GM19328 (cell line): ENCODE results near the gene MBTPS1.

Experiments used
- ATAC-seq: cut with Tn5 transposase; IDR thresholded peaks from one replicate; pipeline ENCODE4 v1.9.1; 2021; ENCODE audit warnings: mild to moderate bottlenecking, moderate library complexity; ENCODE audit not compliant: unreplicated experiment

The MBTPS1 gene

GRCh38 chr16:84080813-84081212, 35.9 kb downstream of the MBTPS1 start:
- ATAC-seq, result no peak

- no peak for ATAC-seq
Observed at GRCh38 chr16:84080378-84080777, 36.4 kb downstream of the MBTPS1 start.

GRCh38 chr16:84079664-84080063, 37.1 kb downstream of the MBTPS1 start:
- no peak for ATAC-seq

GRCh38 chr16:84075376-84075775, 41.4 kb downstream of the MBTPS1 start:
- ATAC-seq, result no peak

GRCh38 chr16:84074721-84075120, 42.0 kb downstream of the MBTPS1 start:
- ATAC-seq, result no peak

DNA sequence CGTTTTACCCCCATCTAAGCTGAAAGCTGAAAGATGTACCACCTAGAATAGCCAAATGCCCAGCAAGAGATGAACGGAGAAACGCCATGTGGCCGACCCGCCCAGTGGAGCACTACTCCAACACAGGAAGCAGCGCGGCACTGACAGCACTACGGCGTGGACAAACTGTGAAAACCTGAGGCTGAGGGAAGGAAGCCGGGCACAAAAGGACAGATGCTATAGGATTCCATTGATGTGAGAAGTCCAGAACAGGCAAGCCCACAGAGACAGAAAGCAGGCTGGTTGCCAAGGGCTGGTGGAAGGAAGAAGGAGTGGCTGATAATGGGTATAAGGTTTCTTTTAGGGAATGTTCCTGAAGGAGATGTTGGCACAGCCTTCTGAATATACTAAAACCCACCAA, 44.7 kb downstream of the MBTPS1 start:
- ATAC-seq, result no peak

DNA sequence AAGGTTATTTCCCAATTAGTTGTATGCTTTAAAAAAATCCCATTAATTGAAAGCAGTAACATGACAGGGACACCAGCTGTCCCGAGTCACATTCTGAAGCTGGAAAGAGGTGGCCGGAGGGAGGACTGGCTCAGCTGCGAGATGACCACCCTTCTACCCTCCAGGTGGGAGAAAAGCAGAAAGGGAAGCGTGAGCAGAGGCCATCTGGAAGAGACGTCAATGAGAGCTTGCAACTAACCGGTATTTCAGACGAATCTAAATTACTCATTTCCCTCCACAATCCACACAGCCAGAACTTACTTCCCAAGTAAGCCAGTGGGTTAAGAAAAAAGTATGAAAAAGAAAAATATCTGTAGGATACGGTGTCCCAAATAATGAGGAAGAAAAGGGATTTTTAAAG, 45.6 kb downstream of the MBTPS1 start:
- ATAC-seq, result no peak

DNA sequence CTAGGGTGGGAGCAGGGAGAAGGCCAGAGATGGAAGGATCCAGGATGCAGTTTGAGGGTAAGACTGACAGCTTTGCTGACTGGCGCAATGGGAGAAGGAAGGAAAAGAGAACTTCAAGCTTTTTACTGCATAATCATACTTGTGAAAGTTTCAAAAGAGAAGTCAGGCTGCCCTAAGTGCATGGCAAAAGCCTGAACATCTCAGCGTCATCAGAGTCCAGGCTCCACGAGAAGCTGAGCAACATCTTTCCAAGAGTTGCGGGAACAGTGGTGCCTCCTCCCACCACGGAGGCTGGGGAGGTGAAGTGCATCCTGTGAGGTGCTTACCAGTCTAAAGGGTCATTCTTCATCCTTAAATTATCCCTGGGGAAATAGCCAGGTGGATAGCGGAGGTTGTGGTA, 47.2 kb downstream of the MBTPS1 start:
- ATAC-seq, result no peak

- no peak for ATAC-seq
Observed at GRCh38 chr16:84068783-84069462, 47.8 kb downstream of the MBTPS1 start.

GRCh38 chr16:84068041-84068440, 48.7 kb downstream of the MBTPS1 start:
- no peak for ATAC-seq

DNA sequence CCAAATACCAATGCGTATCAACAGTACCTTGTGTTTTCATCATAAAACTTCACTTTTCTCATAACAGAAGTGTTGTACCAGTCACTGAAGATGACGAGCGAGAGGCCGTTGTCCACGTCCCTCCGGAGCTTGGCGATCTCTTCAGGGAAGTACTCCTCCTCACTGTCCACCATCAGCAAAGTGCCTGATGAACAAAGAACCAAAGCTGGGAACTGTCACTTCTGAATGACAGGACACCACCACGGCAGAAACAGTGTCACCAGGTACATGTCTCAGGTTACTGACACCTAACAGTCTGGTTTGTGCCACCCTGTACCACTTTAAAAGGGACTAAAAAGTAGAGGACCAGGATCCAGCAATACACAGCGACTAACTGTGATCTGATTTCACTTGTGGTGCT, 49.1 kb downstream of the MBTPS1 start:
- ATAC-seq, result no peak

DNA sequence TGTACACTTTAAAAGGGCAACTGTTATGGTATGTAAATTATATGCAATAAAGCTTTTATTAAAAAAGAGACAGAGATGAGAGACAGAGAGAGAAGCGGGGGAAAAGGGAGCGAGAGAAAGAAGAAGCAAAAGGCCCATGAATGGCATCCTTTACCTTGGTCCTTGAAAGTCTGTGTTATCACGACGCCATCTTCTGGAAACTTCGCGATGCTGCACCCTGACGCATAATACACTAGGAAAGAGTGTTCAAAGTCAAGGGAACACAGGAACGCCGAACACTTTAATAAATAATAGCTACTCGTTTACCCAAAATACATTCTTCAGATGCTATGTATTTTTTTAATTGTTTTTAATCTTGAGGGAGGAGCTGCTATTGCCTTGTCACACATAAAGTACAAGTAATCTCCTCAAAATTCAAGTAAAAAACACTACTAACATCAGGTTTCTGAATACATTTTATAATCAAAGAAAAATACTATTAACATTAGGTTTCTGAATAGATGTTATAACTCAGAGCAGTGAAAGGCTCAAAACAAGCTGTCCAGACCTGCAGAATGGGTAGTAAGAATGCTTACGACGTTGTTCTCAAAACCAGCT, 51.1 kb downstream of the MBTPS1 start:
- ATAC-seq, result no peak

DNA sequence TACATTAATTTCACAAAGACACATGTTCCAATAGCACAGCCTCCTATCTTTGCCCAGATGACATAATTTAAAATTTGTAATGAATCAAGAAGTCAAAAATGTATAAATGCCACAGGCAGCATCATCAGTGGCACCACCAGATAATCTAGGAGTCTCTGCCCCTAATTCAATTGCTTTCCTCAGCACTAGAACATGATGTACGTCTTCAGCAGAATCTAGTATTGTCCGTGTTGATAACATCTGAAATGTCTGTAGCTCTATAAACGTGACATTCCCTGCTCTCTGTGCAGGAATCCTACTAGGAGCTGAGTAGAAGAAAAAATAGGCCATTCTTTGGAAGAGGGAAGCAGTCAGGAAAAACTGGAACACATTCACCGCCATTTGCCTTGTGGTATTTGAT, 52.8 kb downstream of the MBTPS1 start:
- ATAC-seq, result no peak

DNA sequence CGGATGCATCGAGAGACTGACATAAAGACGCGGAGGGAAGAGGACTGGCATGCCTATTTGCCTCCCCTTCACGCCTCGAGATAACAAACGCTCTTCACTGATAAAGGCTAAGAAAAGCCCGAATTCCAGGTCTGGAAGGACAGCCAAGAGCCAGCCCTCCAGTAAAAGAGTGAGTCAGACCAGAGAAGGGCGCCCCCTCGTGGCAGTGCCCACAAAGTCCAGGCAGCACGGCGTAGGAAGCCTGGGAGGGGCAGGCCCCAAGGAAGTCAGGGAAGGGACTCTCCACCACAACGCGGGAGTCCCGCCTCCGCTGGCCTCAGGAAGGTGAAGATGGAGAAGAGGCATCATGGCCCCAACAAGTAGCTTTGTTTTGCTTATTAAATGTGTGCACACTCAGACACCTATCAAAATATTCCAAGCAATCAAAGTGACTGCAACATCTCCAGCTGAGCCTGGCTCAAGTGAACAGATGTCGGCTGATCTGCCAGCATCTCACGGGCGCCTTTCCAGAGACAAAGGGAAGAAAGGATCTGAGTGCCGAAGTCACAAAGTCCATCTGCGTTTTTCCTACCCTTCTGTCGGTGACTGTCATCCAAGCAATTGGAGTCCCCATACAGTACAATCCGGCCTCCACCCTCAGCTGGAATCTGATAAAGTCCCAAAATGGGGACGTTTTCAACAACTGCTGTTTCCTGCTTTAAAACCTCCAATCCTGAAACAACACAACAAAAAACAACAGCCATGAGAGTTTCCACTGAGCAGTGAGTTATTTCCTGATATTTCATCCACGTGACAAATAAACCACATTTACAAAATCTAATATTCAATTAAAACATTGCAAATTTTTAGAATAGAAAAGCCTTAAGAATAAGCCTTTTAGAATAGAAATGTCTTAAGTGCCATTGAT, 53.8 kb downstream of the MBTPS1 start:
- no peak for ATAC-seq

GRCh38 chr16:84061236-84061819, 55.4 kb downstream of the MBTPS1 start:
- ATAC-seq, result no peak

- no peak for ATAC-seq
Observed at GRCh38 chr16:84059946-84060901, 56.5 kb downstream of the MBTPS1 start.

- ATAC-seq, result no peak
Observed at GRCh38 chr16:84059111-84059510, 57.6 kb downstream of the MBTPS1 start.

DNA sequence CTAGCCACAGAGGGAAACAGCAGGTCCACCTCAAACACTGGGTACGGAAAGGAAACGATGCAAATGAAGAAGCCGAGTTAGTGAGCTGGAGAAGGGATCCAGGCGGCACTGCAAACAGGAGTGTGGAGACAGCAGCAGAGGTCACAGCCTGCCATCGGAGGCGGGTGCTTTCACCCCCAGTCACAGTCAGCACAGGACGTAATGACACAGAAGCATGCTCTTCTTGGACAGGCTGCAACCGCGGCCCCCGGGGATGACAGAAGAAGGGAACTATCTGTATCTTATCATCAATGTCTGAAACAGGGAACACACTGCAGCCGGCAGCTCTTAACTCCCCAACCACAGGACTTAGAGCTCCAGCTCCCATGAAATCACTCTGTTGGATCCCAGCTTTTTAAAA, 58.1 kb downstream of the MBTPS1 start:
- no peak for ATAC-seq

- ATAC-seq, result no peak
Observed at GRCh38 chr16:84058211-84058610, 58.5 kb downstream of the MBTPS1 start.

GRCh38 chr16:84056933-84057332, 59.8 kb downstream of the MBTPS1 start:
- no peak for ATAC-seq
